Brain microvascular endothelial cell (primary cell): ENCODE data around the gene GALNT10.
A peak's percentile ranks its signal among the peaks of the same experiment; 100 is the strongest.

Experiments used
- DNase-seq: peaks from one replicate; pipeline ENCODE4 v3.0.0-alpha.2; 2020
- H3K27ac ChIP-seq: fragments of 250-450 bp; sonication (Bioruptor Pico); 2 replicates; pipeline ENCODE4 v1.5.1; 2020; ENCODE audit warnings: mild to moderate bottlenecking, moderate library complexity
- H3K27me3 ChIP-seq: fragments of 250-450 bp; sonication (Bioruptor Pico); replicated peaks from 2 replicates; pipeline ENCODE4 v1.5.1; 2020; ENCODE audit warnings: mild to moderate bottlenecking
- H3K36me3 ChIP-seq: fragments of 250-450 bp; sonication (Bioruptor Pico); replicated peaks from 2 replicates; pipeline ENCODE4 v1.5.1; 2020; ENCODE audit warnings: mild to moderate bottlenecking
- H3K4me3 ChIP-seq: 2 replicates; pipeline ENCODE4 v1.5.1; 2011; ENCODE audit warnings: low read depth, mild to moderate bottlenecking, control low read depth, low read length, moderate library complexity
- CTCF ChIP-seq: IDR thresholded peaks from 2 replicates; pipeline ENCODE4 v1.5.1; 2011; ENCODE audit warnings: low read depth, mild to moderate bottlenecking, moderate library complexity, low read length, control low read depth, inconsistent platforms; ENCODE audit errors: missing control alignments
- in situ Hi-C: cut with HindIII; loops from 2 replicates; pipeline ENCODE4 v1.10.0; 2017; ENCODE audit warnings: low sequenced_read_pairs, low pct_ligation_motif_present

Gene GALNT10

DNA sequence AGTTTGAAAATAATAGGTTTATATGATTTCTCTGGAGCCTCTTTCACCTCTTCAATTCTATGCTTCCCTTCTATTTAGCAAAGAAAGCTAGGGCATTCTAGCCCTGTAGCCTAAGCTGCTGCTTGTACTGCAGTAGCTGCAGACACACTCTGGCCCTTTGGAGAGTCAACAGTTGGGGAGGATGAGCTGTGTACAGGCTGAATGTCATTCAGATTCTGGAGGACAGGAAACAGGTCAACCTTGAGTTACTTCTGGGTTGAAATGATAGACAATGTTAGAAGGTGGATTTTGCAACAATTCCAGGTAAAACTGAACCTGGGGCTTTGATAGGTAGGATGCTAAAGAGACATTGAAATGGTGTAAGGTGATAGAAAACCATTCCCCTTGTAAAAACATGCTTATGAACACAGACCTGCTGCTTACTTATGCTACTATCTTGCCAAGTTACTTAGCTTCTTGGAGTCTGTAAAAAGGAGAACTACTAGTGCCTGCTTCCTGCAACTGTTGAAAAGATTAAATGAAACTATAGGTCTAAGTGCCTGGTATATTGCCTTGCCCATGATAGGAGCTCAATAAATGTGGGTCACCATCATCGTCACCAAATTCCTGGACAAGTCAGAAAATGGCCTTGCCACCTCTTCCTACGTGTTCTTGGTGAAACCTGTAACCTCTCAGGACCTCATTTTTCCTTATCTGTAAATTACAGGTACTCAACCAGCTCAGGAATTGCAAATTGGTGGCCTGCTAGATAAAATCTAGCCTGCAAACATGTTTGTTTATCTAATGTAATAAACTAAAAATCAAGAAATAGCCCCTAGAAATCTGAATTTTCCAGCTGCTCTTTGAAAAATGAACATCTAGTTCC, 83.7 kb downstream of the GALNT10 start:
- TF ChIP-seq CTCF, result no peak
- in situ Hi-C loops, result no loop called here
- no peak overlapping the region for H3K4me3 ChIP-seq
- no peaks in the 10 kb centered on the region for H3K27me3 ChIP-seq
- H3K27ac ChIP-seq, result no peak overlapping the region
- DNase-seq, result no peak
- no peaks in the 10 kb centered on the region for H3K36me3 ChIP-seq

DNA sequence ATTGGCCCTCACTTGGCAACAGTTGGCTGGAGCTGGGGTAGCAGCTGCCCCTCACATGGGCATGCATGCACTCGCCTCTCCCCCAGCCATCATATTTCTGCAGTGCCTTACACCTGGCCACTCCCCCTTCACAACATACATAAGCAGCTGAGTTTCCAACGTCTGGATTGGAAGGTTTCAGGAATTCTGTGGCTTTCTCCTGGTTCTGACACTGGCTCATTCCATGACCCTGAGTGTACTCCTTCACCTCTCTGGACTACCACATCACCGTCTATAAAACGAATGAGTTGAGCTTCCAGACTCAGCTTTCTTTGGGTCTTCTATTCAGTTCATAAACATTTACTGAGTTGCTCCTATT, 84.3 kb downstream of the GALNT10 start:
- no peak for TF ChIP-seq CTCF
- Histone ChIP-seq H3K4me3 (no peak overlapping the region), H3K36me3 (no peaks in the 10 kb centered on the region), H3K27ac (no peak overlapping the region), H3K27me3 (no peaks in the 10 kb centered on the region)
- in situ Hi-C loops, result no loop called here
- DNase-seq, result no peak

DNA sequence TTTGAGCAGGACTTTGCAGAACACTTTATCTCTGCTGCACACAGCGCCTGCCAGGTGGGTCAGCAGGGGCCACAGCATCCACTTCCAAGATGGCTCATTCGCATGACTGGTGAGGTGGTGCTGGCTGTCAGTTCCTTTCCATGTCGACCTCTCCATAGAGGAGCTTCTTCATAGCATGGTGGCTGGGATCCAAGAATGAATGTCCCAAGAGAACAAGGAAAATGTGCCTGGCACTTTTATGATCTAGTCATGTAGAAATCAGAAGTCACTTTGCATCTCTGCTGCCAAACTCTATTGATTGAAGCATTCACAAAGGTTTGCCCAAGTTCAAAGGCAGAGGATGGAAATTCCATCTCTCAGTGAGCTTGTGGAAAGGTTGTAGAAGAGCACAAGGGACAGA, 85.0 kb downstream of the GALNT10 start:
- no peak for TF ChIP-seq CTCF
- H3K36me3 ChIP-seq, result no peaks in the 10 kb centered on the region
- H3K27ac ChIP-seq, result no peak overlapping the region
- no peak for DNase-seq
- no peak overlapping the region for H3K4me3 ChIP-seq
- H3K27me3 ChIP-seq, result no peaks in the 10 kb centered on the region
- in situ Hi-C loops, result no loop called here

- no peaks in the 10 kb centered on the region for H3K36me3 ChIP-seq
- no peak for TF ChIP-seq CTCF
- no peak overlapping the region for H3K4me3 ChIP-seq
- no peaks in the 10 kb centered on the region for H3K27me3 ChIP-seq
- in situ Hi-C loops, result no loop called here
- DNase-seq, result no peak
- peak overlapping the region; percentile 49 for H3K27ac ChIP-seq
Observed at GRCh38 chr5:154276261-154276972, 85.9 kb downstream of the GALNT10 start.

DNA sequence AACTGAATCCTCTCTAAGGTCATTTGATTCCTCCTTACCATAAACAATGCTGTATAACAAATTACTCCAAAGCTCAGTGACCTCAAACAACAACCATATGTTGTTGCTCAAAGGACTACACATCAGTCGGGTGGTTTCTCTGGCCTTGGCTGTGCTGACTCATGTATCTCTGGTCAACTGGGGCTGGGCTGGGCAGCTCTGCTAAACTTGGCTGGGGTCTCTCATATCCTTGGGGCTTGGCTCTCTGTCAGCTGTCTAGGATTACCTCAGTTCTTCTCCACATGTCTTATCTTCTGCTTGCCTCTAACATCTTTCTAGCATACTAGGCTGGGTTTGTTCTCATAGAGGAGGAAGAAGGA, 86.4 kb downstream of the GALNT10 start:
- in situ Hi-C loops, result no loop called here
- Histone ChIP-seq H3K27me3 (no peaks in the 10 kb centered on the region), H3K4me3 (no peak overlapping the region), H3K27ac (peak overlapping the region; percentile 49), H3K36me3 (no peaks in the 10 kb centered on the region)
- DNase-seq, result peak; percentile 88
- no peak for TF ChIP-seq CTCF
